ENCODE results near the gene BOD1L2. TPM values are rescaled to one million over a fixed set of nuclear protein-coding genes. Genes with fewer than 3 reads are reported as not detected.
A peak's percentile ranks its signal among the peaks of the same experiment; 100 is the strongest.

BOD1L2 gene
- total RNA-seq (not detected), polyA plus RNA-seq (0.02 TPM)
- long read RNA-seq, donor 1 = 0 reads
- long read RNA-seq, donor 2 = 0 reads
- long read RNA-seq, donor 3 = 0 reads
- long read RNA-seq, donor 4 = 0 reads
- long read RNA-seq, donor 5 = 0 reads
- long read RNA-seq, donor 6 = 0 reads
- long read RNA-seq, donor 7 = 0 reads
- long read RNA-seq, donor 8 = 0 reads
- long read RNA-seq, donor 9 = 0 reads
- long read RNA-seq, donor 10 = 0 reads

- WGBS = 96% methylated on average over 50 of the region's 50 CpGs
- Histone ChIP-seq H3K4me1 (ENCODE audit: control insufficient read depth in 2 of 2, insufficient read depth in 2 of 2, low read length in 2 of 2) (no peaks in the 10 kb centered on the region), H3K9me3 (ENCODE audit: control insufficient read depth in 2 of 2, insufficient read depth in 1 of 2, low read length in 1 of 2) (no peaks in the 10 kb centered on the region), H3K27me3 (ENCODE audit: control insufficient read depth in 2 of 2, insufficient read depth in 1 of 2, low read length in 1 of 2) (peaks cover 0 to 8% of the 10 kb centered on the region in 2 donors), H3K27ac (ENCODE audit: low read depth in 1 of 2, low read length in 1 of 2) (no peak within 1 kb of the TSS), H3K36me3 (ENCODE audit: control insufficient read depth in 2 of 2, insufficient read depth in 2 of 2, low read length in 1 of 2) (no peaks in the 10 kb centered on the region), H3K4me3 (ENCODE audit: low read length in 2 of 2) (no peak within 1 kb of the TSS)
- no peak for DNase-seq (ENCODE audit: low read depth in 6 of 9, low spot score in 9 of 9)
These were observed at the start of gene BOD1L2 for GRCh38 chr18:57146956-57147636. BOD1L2 (plus strand) TSS chr18:57147087; CDS start chr18:57147313, 226 bp downstream.

- no peaks in the 10 kb centered on the region for H3K4me1 ChIP-seq (ENCODE audit: control insufficient read depth in 2 of 2, insufficient read depth in 2 of 2, low read length in 2 of 2)
- peak in 1 of 9 donors; percentile 12 for DNase-seq (ENCODE audit: low read depth in 6 of 9, low spot score in 9 of 9)
- 71% methylated on average over 4 of the region's 4 CpGs for WGBS
- no peak overlapping the region for H3K4me3 ChIP-seq (ENCODE audit: low read length in 2 of 2)
- no peaks in the 10 kb centered on the region for H3K9me3 ChIP-seq (ENCODE audit: control insufficient read depth in 2 of 2, insufficient read depth in 1 of 2, low read length in 1 of 2)
- no peaks in the 10 kb centered on the region for H3K27me3 ChIP-seq (ENCODE audit: control insufficient read depth in 2 of 2, insufficient read depth in 1 of 2, low read length in 1 of 2)
- no peak overlapping the region for H3K27ac ChIP-seq (ENCODE audit: low read depth in 1 of 2, low read length in 1 of 2)
- H3K36me3 ChIP-seq (ENCODE audit: control insufficient read depth in 2 of 2, insufficient read depth in 2 of 2, low read length in 1 of 2) = no peaks in the 10 kb centered on the region
These were observed 39.6 kb upstream of the BOD1L2 start for GRCh38 chr18:57107140-57107832.

GRCh38 chr18:57110290-57110689 lies 36.6 kb upstream of the BOD1L2 start:
- WGBS = 85% methylated on average over 4 of the region's 4 CpGs
- DNase-seq (ENCODE audit: low read depth in 6 of 9, low spot score in 9 of 9) = no peak
- no peaks in the 10 kb centered on the region for H3K36me3 ChIP-seq (ENCODE audit: control insufficient read depth in 2 of 2, insufficient read depth in 2 of 2, low read length in 1 of 2)
- no peak overlapping the region for H3K4me3 ChIP-seq (ENCODE audit: low read length in 2 of 2)
- no peaks in the 10 kb centered on the region for H3K27me3 ChIP-seq (ENCODE audit: control insufficient read depth in 2 of 2, insufficient read depth in 1 of 2, low read length in 1 of 2)
- H3K4me1 ChIP-seq (ENCODE audit: control insufficient read depth in 2 of 2, insufficient read depth in 2 of 2, low read length in 2 of 2) = no peaks in the 10 kb centered on the region
- no peak overlapping the region for H3K27ac ChIP-seq (ENCODE audit: low read depth in 1 of 2, low read length in 1 of 2)
- H3K9me3 ChIP-seq (ENCODE audit: control insufficient read depth in 2 of 2, insufficient read depth in 1 of 2, low read length in 1 of 2) = no peaks in the 10 kb centered on the region

- H3K4me1 ChIP-seq (ENCODE audit: control insufficient read depth in 2 of 2, insufficient read depth in 2 of 2, low read length in 2 of 2) = no peaks in the 10 kb centered on the region
- no peaks in the 10 kb centered on the region for H3K36me3 ChIP-seq (ENCODE audit: control insufficient read depth in 2 of 2, insufficient read depth in 2 of 2, low read length in 1 of 2)
- H3K4me3 ChIP-seq (ENCODE audit: low read length in 2 of 2) = no peak overlapping the region
- no peaks in the 10 kb centered on the region for H3K27me3 ChIP-seq (ENCODE audit: control insufficient read depth in 2 of 2, insufficient read depth in 1 of 2, low read length in 1 of 2)
- no peak for DNase-seq (ENCODE audit: low read depth in 6 of 9, low spot score in 9 of 9)
- no peak overlapping the region for H3K27ac ChIP-seq (ENCODE audit: low read depth in 1 of 2, low read length in 1 of 2)
- H3K9me3 ChIP-seq (ENCODE audit: control insufficient read depth in 2 of 2, insufficient read depth in 1 of 2, low read length in 1 of 2) = no peaks in the 10 kb centered on the region
- WGBS = 91% methylated on average over 4 of the region's 4 CpGs
These were observed 33.0 kb upstream of the BOD1L2 start for GRCh38 chr18:57113799-57114420.

GRCh38 chr18:57116598-57117132 lies 30.2 kb upstream of the BOD1L2 start:
- Histone ChIP-seq H3K4me3 (ENCODE audit: low read length in 2 of 2) (no peak overlapping the region), H3K9me3 (ENCODE audit: control insufficient read depth in 2 of 2, insufficient read depth in 1 of 2, low read length in 1 of 2) (no peaks in the 10 kb centered on the region), H3K36me3 (ENCODE audit: control insufficient read depth in 2 of 2, insufficient read depth in 2 of 2, low read length in 1 of 2) (no peaks in the 10 kb centered on the region), H3K27ac (ENCODE audit: low read depth in 1 of 2, low read length in 1 of 2) (no peak overlapping the region), H3K27me3 (ENCODE audit: control insufficient read depth in 2 of 2, insufficient read depth in 1 of 2, low read length in 1 of 2) (peaks cover 5 to 12% of the 10 kb centered on the region in 2 donors), H3K4me1 (ENCODE audit: control insufficient read depth in 2 of 2, insufficient read depth in 2 of 2, low read length in 2 of 2) (no peaks in the 10 kb centered on the region)
- no peak for DNase-seq (ENCODE audit: low read depth in 6 of 9, low spot score in 9 of 9)
- 80% methylated on average over 7 of the region's 7 CpGs for WGBS

GRCh38 chr18:57121542-57122112 lies 25.3 kb upstream of the BOD1L2 start:
- Histone ChIP-seq H3K4me3 (ENCODE audit: low read length in 2 of 2) (no peak overlapping the region), H3K36me3 (ENCODE audit: control insufficient read depth in 2 of 2, insufficient read depth in 2 of 2, low read length in 1 of 2) (no peaks in the 10 kb centered on the region), H3K27me3 (ENCODE audit: control insufficient read depth in 2 of 2, insufficient read depth in 1 of 2, low read length in 1 of 2) (peaks cover 13 to 31% of the 10 kb centered on the region in 2 donors), H3K9me3 (ENCODE audit: control insufficient read depth in 2 of 2, insufficient read depth in 1 of 2, low read length in 1 of 2) (no peaks in the 10 kb centered on the region), H3K27ac (ENCODE audit: low read depth in 1 of 2, low read length in 1 of 2) (no peak overlapping the region), H3K4me1 (ENCODE audit: control insufficient read depth in 2 of 2, insufficient read depth in 2 of 2, low read length in 2 of 2) (no peaks in the 10 kb centered on the region)
- no peak for DNase-seq (ENCODE audit: low read depth in 6 of 9, low spot score in 9 of 9)
- 11% methylated on average over 33 of the region's 33 CpGs for WGBS

GRCh38 chr18:57122936-57123510 lies 23.9 kb upstream of the BOD1L2 start:
- peaks cover 13 to 31% of the 10 kb centered on the region in 2 donors for H3K27me3 ChIP-seq (ENCODE audit: control insufficient read depth in 2 of 2, insufficient read depth in 1 of 2, low read length in 1 of 2)
- WGBS = 56% methylated on average over 6 of the region's 6 CpGs
- no peak overlapping the region for H3K4me3 ChIP-seq (ENCODE audit: low read length in 2 of 2)
- H3K4me1 ChIP-seq (ENCODE audit: control insufficient read depth in 2 of 2, insufficient read depth in 2 of 2, low read length in 2 of 2) = no peaks in the 10 kb centered on the region
- no peak for DNase-seq (ENCODE audit: low read depth in 6 of 9, low spot score in 9 of 9)
- no peak overlapping the region for H3K27ac ChIP-seq (ENCODE audit: low read depth in 1 of 2, low read length in 1 of 2)
- no peaks in the 10 kb centered on the region for H3K9me3 ChIP-seq (ENCODE audit: control insufficient read depth in 2 of 2, insufficient read depth in 1 of 2, low read length in 1 of 2)
- no peaks in the 10 kb centered on the region for H3K36me3 ChIP-seq (ENCODE audit: control insufficient read depth in 2 of 2, insufficient read depth in 2 of 2, low read length in 1 of 2)

GRCh38 chr18:57125627-57126026 lies 21.3 kb upstream of the BOD1L2 start:
- H3K27me3 ChIP-seq (ENCODE audit: control insufficient read depth in 2 of 2, insufficient read depth in 1 of 2, low read length in 1 of 2) = peaks cover 13 to 30% of the 10 kb centered on the region in 2 donors
- H3K36me3 ChIP-seq (ENCODE audit: control insufficient read depth in 2 of 2, insufficient read depth in 2 of 2, low read length in 1 of 2) = no peaks in the 10 kb centered on the region
- H3K4me3 ChIP-seq (ENCODE audit: low read length in 2 of 2) = no peak overlapping the region
- H3K4me1 ChIP-seq (ENCODE audit: control insufficient read depth in 2 of 2, insufficient read depth in 2 of 2, low read length in 2 of 2) = no peaks in the 10 kb centered on the region
- no peak for DNase-seq (ENCODE audit: low read depth in 6 of 9, low spot score in 9 of 9)
- 17% methylated on average over 5 of the region's 5 CpGs for WGBS
- H3K27ac ChIP-seq (ENCODE audit: low read depth in 1 of 2, low read length in 1 of 2) = no peak overlapping the region
- no peaks in the 10 kb centered on the region for H3K9me3 ChIP-seq (ENCODE audit: control insufficient read depth in 2 of 2, insufficient read depth in 1 of 2, low read length in 1 of 2)

Data from thymus (tissue), 14 donors.